SK-N-SH (cell line): Measurements from ENCODE around the gene HSF5.

Experiments used
- CHD2 ChIP-seq: fragments of 150-350 bp; IDR thresholded peaks from 2 replicates; pipeline ENCODE4 v1.6.1; 2018; ENCODE audit warnings: low read length; ENCODE audit not compliant: partially characterized antibody
- YY1 ChIP-seq: IDR thresholded peaks from 2 replicates; pipeline ENCODE4 v1.4.0; 2012; ENCODE audit warnings: low read depth, mild to moderate bottlenecking

- TF ChIP-seq YY1 (no peak), CHD2 (no peak)
Observed at GRCh38 chr17:58455491-58455890, 32.7 kb downstream of the HSF5 start.
